SJSA1 (cell line): Measurements from ENCODE around the gene EPN2. TPM values are rescaled to one million over a fixed set of nuclear protein-coding genes. Genes with fewer than 3 reads are reported as not detected.

Source experiments
- DNase-seq, 2 experiments: peaks; one replicate each; pipeline ENCODE4 v3.0.0-alpha.2; 2015 to 2020; ENCODE audit warnings: low spot score in 2 of 2, low read depth in 1 of 2
- H3K27ac ChIP-seq: fragments of 250-450 bp; sonication (Bioruptor Pico); 2 replicates; pipeline ENCODE4 v1.5.1; 2020; ENCODE audit warnings: mild to moderate bottlenecking, moderate library complexity
- H3K27me3 ChIP-seq: fragments of 250-450 bp; sonication (Bioruptor Pico); replicated peaks from 2 replicates; pipeline ENCODE4 v1.5.1; 2020; ENCODE audit warnings: mild to moderate bottlenecking, moderate library complexity
- H3K36me3 ChIP-seq: fragments of 250-450 bp; sonication (Bioruptor Pico); 2 replicates; pipeline ENCODE4 v1.5.1; 2020; ENCODE audit warnings: mild to moderate bottlenecking
- H3K4me1 ChIP-seq: fragments of 250-450 bp; sonication (Bioruptor Pico); replicated peaks from 2 replicates; pipeline ENCODE4 v1.6.1; 2021; ENCODE audit warnings: mild to moderate bottlenecking
- H3K4me3 ChIP-seq: fragments of 250-450 bp; sonication (Bioruptor Pico); 2 replicates; pipeline ENCODE4 v1.5.1; 2020; ENCODE audit warnings: mild to moderate bottlenecking
- H3K9me3 ChIP-seq: fragments of 250-450 bp; sonication (Bioruptor Pico); replicated peaks from 2 replicates; pipeline ENCODE4 v1.5.1; 2020; ENCODE audit warnings: mild to moderate bottlenecking
- total RNA-seq: library from RNA; depleted of rRNA; stranded (reverse); fragments of >200 nt; shearing (Covaris generic); gene quantifications from 2 replicates; pipeline ENCODE4 v1.2.3, GENCODE V29; 2014

Gene EPN2
- total RNA-seq, 1 experiment from 2014 or later = 19.9 TPM

- H3K27me3 ChIP-seq = no peaks in the 10 kb centered on the region
- no peak overlapping the region for H3K27ac ChIP-seq
- peaks cover 36% of the 10 kb centered on the region for H3K4me1 ChIP-seq
- DNase-seq = no peak
- no peak overlapping the region for H3K4me3 ChIP-seq
- H3K36me3 ChIP-seq = peaks cover 24% of the 10 kb centered on the region
- H3K9me3 ChIP-seq = no peaks in the 10 kb centered on the region
Observed at GRCh38 chr17:19308398-19308797, 71.2 kb downstream of the EPN2 start.

- Histone ChIP-seq H3K4me3 (no peak overlapping the region), H3K27ac (no peak overlapping the region), H3K4me1 (peaks cover 24% of the 10 kb centered on the region), H3K36me3 (peaks cover 23% of the 10 kb centered on the region), H3K27me3 (no peaks in the 10 kb centered on the region), H3K9me3 (no peaks in the 10 kb centered on the region)
- no peak for DNase-seq
Observed at GRCh38 chr17:19309701-19310100, 72.5 kb downstream of the EPN2 start.

GRCh38 chr17:19310151-19310550 is 73.0 kb downstream of the EPN2 start:
- peaks cover 24% of the 10 kb centered on the region for H3K4me1 ChIP-seq
- no peak overlapping the region for H3K4me3 ChIP-seq
- no peak for DNase-seq
- H3K27me3 ChIP-seq = no peaks in the 10 kb centered on the region
- no peaks in the 10 kb centered on the region for H3K9me3 ChIP-seq
- no peak overlapping the region for H3K27ac ChIP-seq
- H3K36me3 ChIP-seq = peaks cover 23% of the 10 kb centered on the region

GRCh38 chr17:19311016-19311415 is 73.8 kb downstream of the EPN2 start:
- Histone ChIP-seq H3K27me3 (no peaks in the 10 kb centered on the region), H3K27ac (peak overlapping the region; percentile 82), H3K4me1 (peaks cover 22% of the 10 kb centered on the region), H3K4me3 (no peak overlapping the region), H3K9me3 (no peaks in the 10 kb centered on the region), H3K36me3 (peaks cover 23% of the 10 kb centered on the region)
- no peak for DNase-seq

GRCh38 chr17:19311421-19312215 is 74.5 kb downstream of the EPN2 start:
- peak; percentile 58 to 75 for DNase-seq
- no peaks in the 10 kb centered on the region for H3K27me3 ChIP-seq
- no peak overlapping the region for H3K4me3 ChIP-seq
- peaks cover 23% of the 10 kb centered on the region for H3K36me3 ChIP-seq
- no peaks in the 10 kb centered on the region for H3K9me3 ChIP-seq
- H3K4me1 ChIP-seq = peaks cover 17% of the 10 kb centered on the region
- peak overlapping the region; percentile 82 for H3K27ac ChIP-seq

- H3K27me3 ChIP-seq = no peaks in the 10 kb centered on the region
- H3K4me1 ChIP-seq = peaks cover 21% of the 10 kb centered on the region
- no peaks in the 10 kb centered on the region for H3K9me3 ChIP-seq
- no peak overlapping the region for H3K4me3 ChIP-seq
- H3K36me3 ChIP-seq = peaks cover 23% of the 10 kb centered on the region
- H3K27ac ChIP-seq = peak overlapping the region; percentile 82
- DNase-seq = no peak
Observed at GRCh38 chr17:19312406-19312805, 75.2 kb downstream of the EPN2 start.

- Histone ChIP-seq H3K4me1 (peaks cover 21% of the 10 kb centered on the region), H3K9me3 (no peaks in the 10 kb centered on the region), H3K27me3 (no peaks in the 10 kb centered on the region), H3K27ac (no peak overlapping the region), H3K36me3 (peaks cover 23% of the 10 kb centered on the region), H3K4me3 (no peak overlapping the region)
- DNase-seq = no peak
Observed at GRCh38 chr17:19313066-19313745, 76.0 kb downstream of the EPN2 start.

- Histone ChIP-seq H3K9me3 (no peaks in the 10 kb centered on the region), H3K4me3 (no peak overlapping the region), H3K27ac (no peak overlapping the region), H3K36me3 (peaks cover 23% of the 10 kb centered on the region), H3K27me3 (no peaks in the 10 kb centered on the region), H3K4me1 (peaks cover 21% of the 10 kb centered on the region)
- no peak for DNase-seq
Observed at GRCh38 chr17:19313746-19314651, 76.8 kb downstream of the EPN2 start.

GRCh38 chr17:19315104-19315503 is 77.9 kb downstream of the EPN2 start:
- Histone ChIP-seq H3K36me3 (peaks cover 23% of the 10 kb centered on the region), H3K27ac (no peak overlapping the region), H3K27me3 (no peaks in the 10 kb centered on the region), H3K9me3 (no peaks in the 10 kb centered on the region), H3K4me3 (no peak overlapping the region), H3K4me1 (peaks cover 21% of the 10 kb centered on the region)
- DNase-seq = no peak

- Histone ChIP-seq H3K27ac (no peak overlapping the region), H3K27me3 (no peaks in the 10 kb centered on the region), H3K9me3 (no peaks in the 10 kb centered on the region), H3K4me1 (peaks cover 12% of the 10 kb centered on the region), H3K4me3 (no peak overlapping the region), H3K36me3 (peaks cover 21% of the 10 kb centered on the region)
- no peak for DNase-seq
Observed at GRCh38 chr17:19316761-19317358, 79.7 kb downstream of the EPN2 start.

- no peaks in the 10 kb centered on the region for H3K27me3 ChIP-seq
- peaks cover 18% of the 10 kb centered on the region for H3K36me3 ChIP-seq
- H3K9me3 ChIP-seq = no peaks in the 10 kb centered on the region
- H3K4me1 ChIP-seq = peaks cover 5% of the 10 kb centered on the region
- no peak overlapping the region for H3K27ac ChIP-seq
- H3K4me3 ChIP-seq = no peak overlapping the region
- peak; percentile 15 to 66 for DNase-seq
Observed at GRCh38 chr17:19317359-19318095, 80.4 kb downstream of the EPN2 start.

GRCh38 chr17:19318611-19319010 is 81.4 kb downstream of the EPN2 start:
- no peaks in the 10 kb centered on the region for H3K9me3 ChIP-seq
- peaks cover 7% of the 10 kb centered on the region; the same call in 1 of the 2 replicates for H3K36me3 ChIP-seq
- no peak for DNase-seq
- no peak overlapping the region for H3K27ac ChIP-seq
- no peak overlapping the region for H3K4me3 ChIP-seq
- peaks cover 4% of the 10 kb centered on the region; the same call in 1 of the 2 replicates for H3K4me1 ChIP-seq
- no peaks in the 10 kb centered on the region for H3K27me3 ChIP-seq
